ENCODE results near the gene ADCY2. TPM values are rescaled to one million over a fixed set of nuclear protein-coding genes. Genes with fewer than 3 reads are reported as not detected.

Gene ADCY2
- total and polyA plus RNA-seq, 5 donors = 0.20 to 1.5 (median 0.45) TPM

- no peaks in the 10 kb centered on the region for H3K27me3 ChIP-seq (ENCODE audit: control insufficient read depth, insufficient read depth)
- H3K4me3 ChIP-seq (ENCODE audit: low read length) = no peak overlapping the region
- H3K4me1 ChIP-seq (ENCODE audit: control insufficient read depth, insufficient read depth, low read length) = no peaks in the 10 kb centered on the region
- ATAC-seq (no peak), DNase-seq (no peak)
- H3K27ac ChIP-seq (ENCODE audit: low read length) = no peak overlapping the region
- peaks cover 2% of the 10 kb centered on the region for H3K9me3 ChIP-seq (ENCODE audit: control insufficient read depth, low read length)
- intact Hi-C loops (cut with DNase I) = no loop called here
- 75% methylated on average over 5 of the region's 5 CpGs for WGBS
These were observed 288.9 kb downstream of the ADCY2 start for GRCh38 chr5:7684826-7685225.

- H3K27me3 ChIP-seq (ENCODE audit: control insufficient read depth, insufficient read depth) = no peaks in the 10 kb centered on the region
- peaks cover 6% of the 10 kb centered on the region for H3K9me3 ChIP-seq (ENCODE audit: control insufficient read depth, low read length)
- WGBS = 16% methylated on average over 1 of the region's 1 CpG
- no peak for DNase-seq
- H3K4me1 ChIP-seq (ENCODE audit: control insufficient read depth, insufficient read depth, low read length) = no peaks in the 10 kb centered on the region
- intact Hi-C loops (cut with DNase I) = no loop called here
- no peak overlapping the region for H3K27ac ChIP-seq (ENCODE audit: low read length)
- no peak overlapping the region for H3K4me3 ChIP-seq (ENCODE audit: low read length)
- ATAC-seq = no peak
These were observed 290.9 kb downstream of the ADCY2 start for GRCh38 chr5:7686794-7687193.

DNA sequence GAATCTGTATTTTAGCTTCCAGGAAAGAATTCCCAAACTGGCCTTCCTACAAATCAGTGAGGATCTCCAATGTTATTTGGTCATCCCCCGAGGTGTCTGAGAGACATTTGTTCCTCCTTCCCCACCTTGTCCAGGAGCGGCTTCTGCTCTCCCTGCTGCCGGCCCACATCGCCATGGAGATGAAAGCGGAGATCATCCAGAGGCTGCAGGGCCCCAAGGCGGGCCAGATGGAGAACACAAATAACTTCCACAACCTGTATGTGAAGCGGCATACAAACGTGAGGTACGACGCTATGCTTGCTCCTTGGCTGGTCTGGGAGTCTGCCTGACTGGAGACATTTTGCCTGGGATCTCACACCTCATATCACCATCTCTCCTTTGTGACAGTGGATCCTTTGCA, 294.6 kb downstream of the ADCY2 start:
- intact Hi-C loops (cut with DNase I) = no loop called here
- WGBS = 76% methylated on average over 10 of the region's 10 CpGs
- no peaks in the 10 kb centered on the region for H3K27me3 ChIP-seq (ENCODE audit: control insufficient read depth, insufficient read depth)
- ATAC-seq = no peak
- DNase-seq = no peak
- H3K9me3 ChIP-seq (ENCODE audit: control insufficient read depth, low read length) = peaks cover 8% of the 10 kb centered on the region
- H3K4me3 ChIP-seq (ENCODE audit: low read length) = no peak overlapping the region
- no peaks in the 10 kb centered on the region for H3K4me1 ChIP-seq (ENCODE audit: control insufficient read depth, insufficient read depth, low read length)
- H3K27ac ChIP-seq (ENCODE audit: low read length) = no peak overlapping the region

- Histone ChIP-seq H3K4me1 (ENCODE audit: control insufficient read depth, insufficient read depth, low read length) (no peaks in the 10 kb centered on the region), H3K27ac (ENCODE audit: low read length) (no peak overlapping the region), H3K27me3 (ENCODE audit: control insufficient read depth, insufficient read depth) (no peaks in the 10 kb centered on the region), H3K4me3 (ENCODE audit: low read length) (no peak overlapping the region), H3K9me3 (ENCODE audit: control insufficient read depth, low read length) (peaks cover 2% of the 10 kb centered on the region)
- 50% methylated on average over 5 of the region's 5 CpGs for WGBS
- ATAC-seq (no peak), DNase-seq (no peak)
- intact Hi-C loops (cut with DNase I) = no loop called here
These were observed 309.3 kb downstream of the ADCY2 start for GRCh38 chr5:7705261-7705660.

- intact Hi-C loops (cut with DNase I) = no loop called here
These were observed 309.8 kb downstream of the ADCY2 start for GRCh38 chr5:7705736-7706135.

DNA sequence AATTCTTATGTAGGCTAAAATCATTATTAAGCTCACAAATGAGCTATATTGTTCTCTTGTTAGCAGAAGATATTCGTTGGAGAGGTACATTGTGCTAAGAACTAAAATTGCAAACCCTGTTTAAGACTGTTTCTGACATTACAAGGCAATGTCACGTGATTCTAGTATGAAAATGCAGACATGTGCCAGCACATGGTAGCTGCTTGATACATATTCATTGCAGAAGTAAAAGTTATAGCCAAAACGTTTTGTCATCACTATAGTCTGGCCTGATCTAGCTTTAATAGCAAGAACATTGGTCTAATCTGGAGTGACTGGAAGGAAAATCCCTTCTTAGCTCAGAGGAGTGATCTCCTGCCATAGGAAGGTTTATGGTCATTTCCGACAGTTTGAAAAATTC, 310.3 kb downstream of the ADCY2 start:
- Histone ChIP-seq H3K27ac (ENCODE audit: low read length) (no peak overlapping the region), H3K9me3 (ENCODE audit: control insufficient read depth, low read length) (peaks cover 2% of the 10 kb centered on the region), H3K4me3 (ENCODE audit: low read length) (no peak overlapping the region), H3K4me1 (ENCODE audit: control insufficient read depth, insufficient read depth, low read length) (no peaks in the 10 kb centered on the region), H3K27me3 (ENCODE audit: control insufficient read depth, insufficient read depth) (no peaks in the 10 kb centered on the region)
- WGBS = 47% methylated on average over 4 of the region's 4 CpGs
- intact Hi-C loops (cut with DNase I) = no loop called here
- ATAC-seq = no peak
- no peak for DNase-seq

More at GRCh38 chr5:7705736-7706135, 309.8 kb downstream of the ADCY2 start:
- H3K9me3 ChIP-seq (ENCODE audit: control insufficient read depth, low read length) = peaks cover 2% of the 10 kb centered on the region
- H3K4me1 ChIP-seq (ENCODE audit: control insufficient read depth, insufficient read depth, low read length) = no peaks in the 10 kb centered on the region
- no peak overlapping the region for H3K4me3 ChIP-seq (ENCODE audit: low read length)
- no peaks in the 10 kb centered on the region for H3K27me3 ChIP-seq (ENCODE audit: control insufficient read depth, insufficient read depth)
- DNase-seq (no peak), ATAC-seq (no peak)
- H3K27ac ChIP-seq (ENCODE audit: low read length) = no peak overlapping the region
- 89% methylated on average over 6 of the region's 6 CpGs for WGBS

DNA sequence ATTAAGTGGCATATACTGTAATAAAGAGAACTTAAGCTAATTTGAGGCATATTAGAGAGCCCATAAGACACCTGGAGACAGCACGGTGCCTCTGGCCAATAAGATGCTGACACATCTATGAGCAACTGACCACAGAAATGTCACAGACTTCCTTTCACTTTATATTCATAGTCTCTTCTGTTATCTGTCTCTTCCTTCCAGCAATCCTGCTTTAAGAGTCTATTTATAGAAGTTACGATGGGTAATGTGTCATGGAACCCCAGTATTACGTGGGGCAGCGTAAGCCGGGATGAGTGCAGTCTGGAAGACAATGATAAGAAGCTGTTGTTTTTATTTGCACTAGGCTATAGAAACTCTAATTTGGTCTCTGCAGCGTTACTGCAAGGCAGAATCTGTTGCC, 318.2 kb downstream of the ADCY2 start:
- 37% methylated on average over 6 of the region's 6 CpGs for WGBS
- H3K27me3 ChIP-seq (ENCODE audit: control insufficient read depth, insufficient read depth) = no peaks in the 10 kb centered on the region
- DNase-seq (no peak), ATAC-seq (no peak)
- H3K9me3 ChIP-seq (ENCODE audit: control insufficient read depth, low read length) = no peaks in the 10 kb centered on the region
- no peaks in the 10 kb centered on the region for H3K4me1 ChIP-seq (ENCODE audit: control insufficient read depth, insufficient read depth, low read length)
- intact Hi-C loops (cut with DNase I) = no loop called here
- no peak overlapping the region for H3K27ac ChIP-seq (ENCODE audit: low read length)
- H3K4me3 ChIP-seq (ENCODE audit: low read length) = no peak overlapping the region

DNA sequence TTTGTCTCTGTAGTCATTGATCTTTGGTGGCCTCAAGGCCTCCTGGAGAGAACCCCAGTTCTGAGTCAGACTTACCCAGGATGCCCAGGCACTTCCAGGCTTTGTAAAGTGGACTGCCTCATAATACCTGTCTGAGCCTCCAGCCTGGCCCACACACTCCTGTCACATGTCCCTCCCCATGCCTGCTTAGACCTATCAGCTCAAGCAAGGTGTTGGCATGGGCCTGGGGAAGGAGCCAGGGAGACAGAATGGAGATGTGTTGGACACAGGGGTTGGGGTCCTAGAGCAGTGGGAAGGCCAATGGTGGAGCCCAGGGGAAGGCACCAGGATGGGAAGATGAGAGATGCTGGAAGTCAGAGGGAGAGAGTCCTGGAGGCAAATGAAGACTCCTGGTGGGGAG, 318.8 kb downstream of the ADCY2 start:
- Histone ChIP-seq H3K27ac (ENCODE audit: low read length) (no peak overlapping the region), H3K4me1 (ENCODE audit: control insufficient read depth, insufficient read depth, low read length) (no peaks in the 10 kb centered on the region), H3K27me3 (ENCODE audit: control insufficient read depth, insufficient read depth) (no peaks in the 10 kb centered on the region), H3K9me3 (ENCODE audit: control insufficient read depth, low read length) (peaks cover 2% of the 10 kb centered on the region), H3K4me3 (ENCODE audit: low read length) (no peak overlapping the region)
- DNase-seq (no peak), ATAC-seq (no peak)
- intact Hi-C loops (cut with DNase I) = no loop called here

- H3K27me3 ChIP-seq (ENCODE audit: control insufficient read depth, insufficient read depth) = no peaks in the 10 kb centered on the region
- ATAC-seq (no peak), DNase-seq (no peak)
- intact Hi-C loops (cut with DNase I) = no loop called here
- no peaks in the 10 kb centered on the region for H3K4me1 ChIP-seq (ENCODE audit: control insufficient read depth, insufficient read depth, low read length)
- no peak overlapping the region for H3K27ac ChIP-seq (ENCODE audit: low read length)
- WGBS = 84% methylated on average over 4 of the region's 4 CpGs
- H3K4me3 ChIP-seq (ENCODE audit: low read length) = no peak overlapping the region
- H3K9me3 ChIP-seq (ENCODE audit: control insufficient read depth, low read length) = peaks cover 2% of the 10 kb centered on the region
These were observed 321.8 kb downstream of the ADCY2 start for GRCh38 chr5:7717691-7718090.

GRCh38 chr5:7728076-7728475, 332.1 kb downstream of the ADCY2 start:
- no peaks in the 10 kb centered on the region for H3K27me3 ChIP-seq (ENCODE audit: control insufficient read depth, insufficient read depth)
- DNase-seq = no peak
- no peak overlapping the region for H3K27ac ChIP-seq (ENCODE audit: low read length)
- WGBS = 55% methylated on average over 4 of the region's 4 CpGs
- no peak for ATAC-seq
- H3K4me3 ChIP-seq (ENCODE audit: low read length) = no peak overlapping the region
- H3K4me1 ChIP-seq (ENCODE audit: control insufficient read depth, insufficient read depth, low read length) = no peaks in the 10 kb centered on the region
- intact Hi-C loops (cut with DNase I) = no loop called here
- H3K9me3 ChIP-seq (ENCODE audit: control insufficient read depth, low read length) = no peaks in the 10 kb centered on the region

DNA sequence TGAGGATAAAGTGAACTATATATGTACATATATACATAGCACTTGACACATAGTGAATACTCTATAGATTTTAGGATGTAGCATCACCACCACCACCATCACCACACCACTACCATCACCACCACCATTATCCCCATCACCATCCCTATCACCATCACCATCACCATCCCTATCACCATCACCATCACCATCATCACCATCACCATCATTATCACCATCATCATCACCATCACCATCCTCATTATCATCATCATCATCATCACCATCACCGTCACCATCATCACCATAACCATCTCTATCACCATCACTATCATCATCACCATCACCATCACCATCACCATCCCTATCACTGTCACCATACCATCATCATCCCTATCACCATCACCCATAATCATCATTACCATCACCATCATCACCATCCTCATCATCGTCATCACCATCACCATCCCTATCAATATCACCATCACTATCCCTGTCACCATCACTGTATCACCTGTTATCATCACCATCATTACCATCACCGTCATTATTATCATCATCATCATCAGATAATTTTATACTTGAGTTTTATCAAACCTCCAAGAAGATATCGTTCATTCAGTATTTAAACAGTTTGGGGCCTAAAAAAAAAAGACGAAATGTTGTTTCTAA, 345.6 kb downstream of the ADCY2 start:
- WGBS = 94% methylated on average over 5 of the region's 5 CpGs
- H3K4me3 ChIP-seq (ENCODE audit: low read length) = no peak overlapping the region
- no peak for DNase-seq
- H3K27ac ChIP-seq (ENCODE audit: low read length) = no peak overlapping the region
- peaks cover 2% of the 10 kb centered on the region for H3K9me3 ChIP-seq (ENCODE audit: control insufficient read depth, low read length)
- intact Hi-C loops (cut with DNase I) = loop anchor here in 1 of 4 donors (10.0 kb wide), 1 partner anchor 977 kb away; no protein-coding TSS in a partner anchor
- no peaks in the 10 kb centered on the region for H3K27me3 ChIP-seq (ENCODE audit: control insufficient read depth, insufficient read depth)
- no peaks in the 10 kb centered on the region for H3K4me1 ChIP-seq (ENCODE audit: control insufficient read depth, insufficient read depth, low read length)
- ATAC-seq = no peak

- Histone ChIP-seq H3K27ac (ENCODE audit: low read length) (no peak overlapping the region), H3K4me1 (ENCODE audit: control insufficient read depth, insufficient read depth, low read length) (no peaks in the 10 kb centered on the region), H3K9me3 (ENCODE audit: control insufficient read depth, low read length) (peaks cover under 1% of the 10 kb centered on the region), H3K27me3 (ENCODE audit: control insufficient read depth, insufficient read depth) (no peaks in the 10 kb centered on the region), H3K4me3 (ENCODE audit: low read length) (no peak overlapping the region)
- intact Hi-C loops (cut with DNase I) = loop anchor here in 1 of 4 donors (10.0 kb wide), 1 partner anchor 977 kb away; no protein-coding TSS in a partner anchor
- DNase-seq = no peak
- ATAC-seq = no peak
- WGBS = 89% methylated on average over 5 of the region's 5 CpGs
These were observed 346.3 kb downstream of the ADCY2 start for GRCh38 chr5:7742241-7742656.

Measured in right cardiac atrium (tissue), 5 donors.